GM13977 (cell line): Measurements from ENCODE around the gene C16orf74.

Experiments
- DNase-seq: peaks from one replicate; pipeline ENCODE4 v3.0.0; 2012; ENCODE audit warnings: low spot score
- CTCF ChIP-seq: IDR thresholded peaks from 2 replicates; pipeline ENCODE4 v1.5.1; 2012; ENCODE audit warnings: mild to moderate bottlenecking, control low read depth; ENCODE audit not compliant: insufficient read depth; ENCODE audit errors: extremely low read depth, missing control alignments
- in situ Hi-C: fragments of 300-500 bp; cut with MboI; formaldehyde crosslinking; loops from one replicate; pipeline ENCODE4 v1.12.0; 2022; ENCODE audit warnings: low sequenced_read_pairs, low pct_unique_long_range_greater_than_20kb, mixed read lengths, inconsistent platforms; ENCODE audit not compliant: unreplicated experiment

The C16orf74 gene

DNA sequence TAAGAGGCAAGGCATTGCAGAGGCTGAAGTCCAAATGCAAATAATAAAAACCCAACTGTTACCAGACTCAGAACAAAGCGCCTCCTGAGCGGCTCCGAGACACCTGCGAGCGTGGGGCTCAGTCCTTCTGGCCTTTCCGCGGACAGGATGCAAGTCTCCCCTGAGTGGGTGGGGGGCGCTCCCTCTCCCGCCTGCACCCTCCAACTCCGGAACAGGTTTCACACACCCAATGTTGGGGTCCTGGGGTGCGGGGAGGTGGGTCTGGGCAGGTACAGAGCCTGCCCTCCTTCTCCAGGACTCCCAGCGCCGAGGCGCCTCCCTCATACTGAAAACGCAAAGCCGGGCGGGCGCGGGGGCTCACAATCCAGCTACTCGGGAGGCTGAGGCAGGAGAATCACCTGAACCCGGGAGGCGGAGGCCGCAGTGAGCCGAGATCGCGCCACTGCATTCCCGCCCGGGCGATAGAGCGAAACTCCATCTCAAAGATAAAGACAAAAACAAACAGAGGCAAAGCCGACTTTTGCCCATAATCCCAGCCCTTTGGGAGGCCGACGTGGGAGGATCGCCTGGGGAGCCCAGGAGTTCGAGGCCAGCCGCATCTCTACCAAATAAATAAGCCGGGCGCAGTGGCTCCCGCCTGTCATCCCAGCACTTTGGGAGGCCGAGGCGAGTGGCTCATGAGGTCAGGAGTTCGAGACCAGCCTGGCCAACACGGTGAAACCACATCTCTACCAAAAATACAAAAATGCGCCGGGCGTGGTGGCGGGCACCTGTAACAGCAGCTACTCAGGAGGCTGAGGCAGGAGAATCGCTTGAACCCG lies 63.0 kb downstream of the C16orf74 start:
- no peak for DNase-seq
- TF ChIP-seq CTCF, result no peak
- in situ Hi-C loops, result no loop called here

GRCh38 chr16:85686912-85687591 lies 63.8 kb downstream of the C16orf74 start:
- no peak for DNase-seq
- in situ Hi-C loops, result no loop called here
- no peak for TF ChIP-seq CTCF

GRCh38 chr16:85685251-85685650 lies 65.6 kb downstream of the C16orf74 start:
- TF ChIP-seq CTCF, result no peak
- in situ Hi-C loops, result no loop called here

GRCh38 chr16:85683363-85683762 lies 67.5 kb downstream of the C16orf74 start:
- TF ChIP-seq CTCF, result no peak
- DNase-seq, result no peak
- in situ Hi-C loops, result no loop called here

More at GRCh38 chr16:85685251-85685650, 65.6 kb downstream of the C16orf74 start:
- no peak for DNase-seq

- in situ Hi-C loops, result no loop called here
- DNase-seq, result no peak
- no peak for TF ChIP-seq CTCF
Measured at GRCh38 chr16:85682516-85682915, 68.4 kb downstream of the C16orf74 start.

GRCh38 chr16:85681255-85681654 lies 69.6 kb downstream of the C16orf74 start:
- DNase-seq, result no peak
- TF ChIP-seq CTCF, result no peak
- in situ Hi-C loops, result no loop called here
